ENCODE measurements around the gene ARID3A. TPM values are rescaled to one million over a fixed set of nuclear protein-coding genes. Genes with fewer than 3 reads are reported as not detected.

The ARID3A gene
- total and polyA plus RNA-seq, 2 of the 8 experiments (the other 6 are each of a cell fraction or from before 2014, with no cell fraction given) = 40.5 to 77.4 TPM

DNA sequence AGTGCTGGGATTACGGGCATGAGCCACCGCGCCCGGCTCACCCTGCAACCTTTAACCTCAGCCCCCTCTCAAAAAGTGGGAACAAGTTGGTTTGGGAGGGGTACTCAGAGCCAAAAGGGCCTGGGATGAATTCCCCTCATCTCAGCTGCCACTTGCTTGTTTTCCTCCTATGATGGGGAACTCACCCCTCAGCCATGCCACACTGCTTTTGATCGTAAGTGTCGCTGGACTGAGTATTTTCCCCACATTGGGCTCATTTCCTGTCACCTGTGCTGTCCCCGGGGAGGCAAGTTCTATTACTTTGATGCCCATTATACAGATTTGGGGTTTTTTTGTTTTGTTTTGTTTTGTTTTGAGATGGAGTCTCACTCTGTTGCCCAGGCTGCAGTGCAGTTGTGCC, 19.4 kb upstream of the ARID3A start:
- Histone ChIP-seq H3K4ac (replicated peaks; ENCODE audit: insufficient read length, low read depth, low read length) (no peak overlapping the region), H3K79me2 (ENCODE audit: control insufficient read depth in 1 of 2, insufficient read depth in 2 of 2, low read length in 2 of 2) (peaks cover 0 to 43% of the 10 kb centered on the region in 2 experiments), H2BK15ac (ENCODE audit: low read length) (no peak overlapping the region), H3K27ac (ENCODE audit: low read depth, low read length) (no peak overlapping the region), H2AFZ (ENCODE audit: low read length) (no peak overlapping the region), H4K5ac (ENCODE audit: insufficient read length, low read depth, low read length) (no peak overlapping the region), H4K91ac (replicated peaks; ENCODE audit: insufficient read length, low read length) (no peak overlapping the region), H3K27me3 (replicated peaks in 1 of 4; ENCODE audit: control insufficient read depth in 3 of 4, extremely low read depth in 1 of 4, insufficient read depth in 3 of 4, low read length in 3 of 4) (no peaks in the 10 kb centered on the region), H3K14ac (ENCODE audit: insufficient read length) (no peak overlapping the region), H3K9ac (replicated peaks in 1 of 4; ENCODE audit: extremely low read depth in 1 of 4, low read depth in 3 of 4, low read length in 3 of 4) (no peak overlapping the region), H3K23ac (ENCODE audit: insufficient read length) (no peak overlapping the region), H3K4me1 (replicated peaks in 1 of 4; ENCODE audit: control insufficient read depth in 3 of 4, insufficient read depth in 4 of 4, low read length in 3 of 4) (peaks cover 0 to 4% (median under 1%) of the 10 kb centered on the region in 4 experiments; a peak in 3 of 7 replicates), H3K18ac (ENCODE audit: extremely low read depth, low read length) (no peak overlapping the region), H3K23me2 (ENCODE audit: low read depth, low read length) (no peaks in the 10 kb centered on the region), H3K56ac (replicated peaks; ENCODE audit: insufficient read length, low read depth, low read length) (no peak overlapping the region), H3K79me1 (ENCODE audit: low read depth, low read length) (peaks cover 11% of the 10 kb centered on the region), H2BK12ac (ENCODE audit: low read depth, low read length) (no peak overlapping the region), H4K8ac (ENCODE audit: extremely low read depth, insufficient read depth, low read length) (no peak overlapping the region; the same call in 1 of the 2 replicates), H2BK5ac (ENCODE audit: low read depth, low read length) (no peak overlapping the region), H2AK5ac (ENCODE audit: low read depth, low read length) (no peak overlapping the region), H3K4me2 (ENCODE audit: insufficient read depth in 1 of 2, low read depth in 2 of 2, low read length in 2 of 2) (no peak overlapping the region), H3K4me3 (ENCODE audit: extremely low read depth in 1 of 4, insufficient read depth in 2 of 4, low read depth in 3 of 4, low read length in 4 of 4) (no peak overlapping the region), H4K20me1 (replicated peaks in 1 of 2; ENCODE audit: control insufficient read depth in 1 of 2, insufficient read depth in 2 of 2, low read length in 2 of 2) (peaks cover 17 to 27% of the 10 kb centered on the region in 2 experiments), H2BK120ac (replicated peaks; ENCODE audit: low read depth, low read length) (no peak overlapping the region), H3K36me3 (ENCODE audit: control insufficient read depth in 2 of 4, insufficient read depth in 4 of 4, low read length in 3 of 4) (peaks cover 0 to 3% (median 0%) of the 10 kb centered on the region in 4 experiments; a peak in 1 of 8 replicates), H2BK20ac (ENCODE audit: low read length) (no peak overlapping the region), H3K9me3 (ENCODE audit: insufficient read depth in 2 of 2, low read depth in 1 of 2, low read length in 1 of 2) (no peaks in the 10 kb centered on the region)
- FAIRE-seq = no peak
- 94% methylated on average over 7 of the region's 7 CpGs; no CpG with 5 or more reads in 1 of the 2 experiments for WGBS, 2 experiments (ENCODE audit: extremely low coverage in 1 of 2, insufficient coverage in 1 of 2, insufficient read length in 1 of 2, insufficient replicate concordance in 2 of 2, low coverage in 1 of 2, low lambda C conversion rate in 2 of 2, missing lambda C conversion rate in 1 of 2)
- TF ChIP-seq, protein P1, sequence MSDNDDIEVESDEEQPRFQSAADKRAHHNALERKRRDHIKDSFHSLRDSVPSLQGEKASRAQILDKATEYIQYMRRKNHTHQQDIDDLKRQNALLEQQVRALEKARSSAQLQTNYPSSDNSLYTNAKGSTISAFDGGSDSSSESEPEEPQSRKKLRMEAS (IDR thresholded peaks at IDR 0.05) = no peak
- no peak for TF ChIP-seq RXRA (IDR thresholded peaks at IDR 0.05; ENCODE audit: insufficient read depth, low read depth, low read length)
- TF ChIP-seq FOSL1 (IDR thresholded peaks at IDR 0.05; ENCODE audit: insufficient read depth, low read depth, low read length) = no peak
- TF ChIP-seq SP1 (IDR thresholded peaks at IDR 0.05; ENCODE audit: low read depth, low read length) = no peak
- no peak for TF ChIP-seq POLR2A (IDR thresholded peaks at IDR 0.05; ENCODE audit: control extremely low read depth in 1 of 2, low read depth in 2 of 2, low read length in 2 of 2)
- no peak for TF ChIP-seq KDM1A (IDR thresholded peaks at IDR 0.05; ENCODE audit: borderline replicate concordance, low read length)
- POLR2A ChIA-PET (ENCODE audit: partially characterized antibody) = interaction anchor here (1.0 to 2.4 kb wide), 2 partner anchors 10 to 13 kb away, joined by 4 to 5 read pairs; partner anchors contain the start of genes MED16 and RNU6-9
- no peak for DNase-seq (ENCODE audit: low read depth in 1 of 2, low spot score in 2 of 2)
- CTCF ChIA-PET (ENCODE audit: partially characterized antibody) = interaction anchor here (1.1 to 2.2 kb wide), 5 partner anchors 13 to 95 kb away, joined by 3 to 8 read pairs (median 4); partner anchors contain the start of genes MED16 and RNU6-9
